ENCODE results near the gene WDR45B.

WDR45B gene

GRCh38 chr17:82677353-82677925, 29.2 kb upstream of the WDR45B start:
- no peak for DNase-seq (ENCODE audit: low spot score)

GRCh38 chr17:82675476-82676245, 27.4 kb upstream of the WDR45B start:
- no peak for DNase-seq (ENCODE audit: low spot score)

DNA sequence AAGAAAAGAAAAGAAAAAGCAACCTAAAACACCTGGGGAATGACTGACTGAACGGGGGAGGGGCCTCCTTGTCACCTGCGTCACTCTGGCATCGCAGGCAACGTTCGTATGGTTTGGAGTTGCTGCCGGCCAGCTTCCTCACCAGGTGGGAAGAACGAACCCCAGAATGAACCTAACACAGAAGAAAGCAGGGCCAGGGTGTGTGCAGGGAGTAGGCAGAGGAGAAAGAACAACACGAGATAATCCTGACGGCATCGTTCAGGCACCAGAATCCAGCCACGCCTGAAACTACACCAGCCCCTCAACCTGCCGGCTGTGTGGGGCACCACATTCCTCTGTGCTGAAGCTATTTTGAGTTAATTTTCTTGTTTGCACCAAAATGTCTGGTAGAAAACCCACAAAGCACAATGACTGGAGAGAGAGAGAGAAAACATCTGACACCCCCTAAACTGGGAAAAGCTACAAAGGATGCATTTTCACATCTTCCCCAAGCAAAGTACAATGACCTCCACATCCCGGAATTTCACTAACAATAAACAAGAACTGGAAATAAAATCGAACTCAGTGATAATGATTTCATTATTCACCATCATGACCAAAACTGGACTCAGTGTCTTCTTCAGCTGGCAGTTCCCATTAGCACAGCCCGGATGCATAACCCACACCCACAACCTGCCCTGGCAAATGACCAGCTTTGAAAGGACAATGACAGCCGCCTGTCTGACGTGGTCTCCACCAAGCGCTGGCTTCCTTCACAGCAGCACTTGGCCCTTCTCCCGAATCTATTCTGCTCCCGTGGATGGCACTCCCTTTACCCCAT, 26.6 kb upstream of the WDR45B start:
- DNase-seq (ENCODE audit: low spot score), result no peak

- no peak for DNase-seq (ENCODE audit: low spot score)
Measured at GRCh38 chr17:82670661-82671450, 22.6 kb upstream of the WDR45B start.

GRCh38 chr17:82668631-82669099, 20.4 kb upstream of the WDR45B start:
- no peak for DNase-seq (ENCODE audit: low spot score)

- no peak for DNase-seq (ENCODE audit: low spot score)
Measured at GRCh38 chr17:82668024-82668630, 19.9 kb upstream of the WDR45B start.

GRCh38 chr17:82667668-82668000, 19.4 kb upstream of the WDR45B start:
- DNase-seq (ENCODE audit: low spot score), result no peak

GRCh38 chr17:82666931-82667667, 18.9 kb upstream of the WDR45B start:
- DNase-seq (ENCODE audit: low spot score), result no peak

GRCh38 chr17:82665891-82666290, 17.6 kb upstream of the WDR45B start:
- no peak for DNase-seq (ENCODE audit: low spot score)

DNA sequence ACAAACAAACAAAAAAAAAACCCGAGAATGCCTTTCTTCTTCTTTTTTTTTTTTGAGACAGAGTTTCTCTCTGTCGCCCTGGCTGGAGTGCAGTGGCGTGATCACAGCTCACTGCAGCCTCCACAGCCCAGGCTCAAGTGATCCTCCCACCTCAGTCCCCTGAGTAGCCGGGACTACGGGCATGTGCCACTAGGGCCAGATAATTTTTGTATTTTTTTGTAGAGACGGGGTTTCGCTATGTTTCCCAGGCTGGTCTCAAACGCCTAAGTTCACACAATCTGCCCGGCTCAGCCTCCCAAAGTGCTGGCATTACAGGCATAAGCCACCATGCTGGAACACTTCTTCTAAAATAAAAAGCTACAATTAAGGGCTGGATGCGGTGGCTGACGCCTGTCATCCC, 17.0 kb upstream of the WDR45B start:
- no peak for DNase-seq (ENCODE audit: low spot score)

GRCh38 chr17:82664701-82665182, 16.5 kb upstream of the WDR45B start:
- DNase-seq (ENCODE audit: low spot score), result no peak

GRCh38 chr17:82664276-82664575, 16.0 kb upstream of the WDR45B start:
- DNase-seq (ENCODE audit: low spot score), result no peak

- no peak for DNase-seq (ENCODE audit: low spot score)
Measured at GRCh38 chr17:82663381-82664275, 15.4 kb upstream of the WDR45B start.

DNA sequence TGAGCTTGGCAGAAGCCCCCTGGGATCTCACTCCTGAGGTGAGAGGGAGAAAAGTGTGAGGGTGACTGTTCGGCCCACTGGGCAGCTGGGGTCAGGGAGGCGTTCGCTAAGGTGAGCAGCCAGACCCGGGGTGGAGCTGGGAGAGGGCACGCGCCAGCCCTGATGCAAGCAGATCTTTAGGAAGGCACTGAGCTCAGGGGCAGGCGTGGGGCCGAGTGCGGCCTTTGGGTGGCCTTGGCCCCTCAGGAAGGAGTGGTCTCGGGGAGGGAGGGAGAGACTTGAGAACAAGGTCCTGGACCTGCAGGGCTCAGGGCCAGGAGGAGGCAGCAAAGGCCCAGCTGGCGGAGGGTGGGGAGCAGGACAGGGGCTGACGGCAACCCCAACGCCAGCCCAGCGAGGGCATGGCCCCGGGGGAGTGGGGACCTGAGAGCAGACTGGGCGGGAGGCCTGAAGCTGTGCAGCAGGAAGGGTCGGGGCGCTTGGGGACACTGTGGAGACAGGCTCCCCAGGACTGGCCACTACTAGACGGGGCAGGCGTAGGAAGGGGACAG, 14.5 kb upstream of the WDR45B start:
- no peak for DNase-seq (ENCODE audit: low spot score)

DNA sequence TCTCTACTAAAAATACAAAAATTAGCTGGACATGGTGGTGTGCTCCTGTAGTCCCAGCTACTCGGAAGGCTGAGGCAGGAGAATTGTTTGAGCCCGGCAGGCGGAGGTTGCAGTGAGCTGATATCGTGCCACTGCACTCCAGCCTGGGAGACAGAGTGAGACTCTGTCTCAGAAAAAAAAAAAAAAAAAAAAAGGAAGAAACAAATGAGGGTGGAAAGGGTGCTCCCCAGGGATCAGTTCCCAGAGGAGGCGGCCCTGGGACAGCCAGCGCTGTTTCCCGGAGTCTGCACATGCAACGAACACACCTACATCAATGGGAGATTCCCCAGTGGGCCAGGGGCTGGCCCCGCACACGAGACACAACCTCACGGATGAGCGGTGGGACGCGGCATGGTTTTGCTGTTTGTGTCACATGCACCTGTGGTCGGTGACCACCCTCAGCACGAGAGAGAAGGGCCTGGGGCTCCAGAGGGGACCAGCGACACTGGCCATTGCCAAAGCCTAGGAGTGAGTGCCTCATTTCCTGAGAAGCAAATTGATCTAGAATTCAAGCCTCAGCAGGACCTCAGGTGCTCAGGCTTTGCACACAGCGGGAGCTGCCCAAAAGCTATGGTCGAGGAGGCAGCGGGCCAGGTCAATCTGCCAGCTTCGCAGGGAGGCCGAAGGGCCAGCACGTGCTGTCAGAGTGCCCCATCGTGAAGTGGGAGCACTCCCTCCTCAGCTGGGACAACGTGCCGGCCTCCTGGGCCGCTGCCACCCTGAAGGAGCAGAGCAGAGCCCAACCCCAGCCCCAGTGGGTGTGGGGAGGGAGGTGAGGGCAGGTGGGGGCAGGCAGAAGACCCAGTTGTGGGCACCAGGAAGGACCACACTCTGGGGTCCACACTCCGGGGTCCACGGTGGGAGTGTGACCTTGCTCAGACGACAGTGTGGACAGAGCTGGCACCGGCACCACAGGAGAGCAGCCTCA, 13.8 kb upstream of the WDR45B start:
- DNase-seq (ENCODE audit: low spot score), result no peak

- DNase-seq (ENCODE audit: low spot score), result no peak
Measured at GRCh38 chr17:82659886-82660285, 11.6 kb upstream of the WDR45B start.

DNA sequence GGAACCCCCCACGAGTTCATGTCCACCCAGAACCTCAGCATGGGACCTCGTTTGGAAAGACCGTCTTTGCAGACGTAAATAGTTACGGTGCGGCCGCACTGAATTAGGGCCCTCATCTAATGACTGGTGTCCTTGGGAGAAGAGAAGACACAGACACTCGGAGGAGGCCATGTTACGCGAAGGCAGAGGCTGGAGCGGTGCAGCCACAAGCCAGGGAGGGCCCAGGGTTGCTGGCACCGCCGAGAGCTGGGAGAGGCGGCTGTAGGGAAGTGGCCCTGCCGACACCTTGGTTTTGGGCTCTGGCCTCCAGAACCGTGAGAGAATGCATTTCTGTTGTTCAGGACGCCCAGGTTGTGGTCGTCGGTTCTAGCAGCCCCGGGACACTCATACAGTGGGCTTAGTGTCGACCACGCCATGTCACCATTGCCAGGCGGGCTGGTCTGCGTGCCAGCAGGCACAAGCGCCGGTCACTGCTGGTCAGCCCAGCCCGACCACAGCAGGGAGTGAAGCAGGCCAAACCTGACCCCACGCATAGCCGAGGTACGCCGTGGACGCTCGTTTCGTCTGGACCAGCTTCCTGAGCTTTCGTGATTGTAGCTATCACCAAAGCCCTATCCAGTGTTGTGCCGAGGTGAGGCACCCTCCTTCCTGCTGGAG, 10.7 kb upstream of the WDR45B start:
- DNase-seq (ENCODE audit: low spot score), result no peak

DNA sequence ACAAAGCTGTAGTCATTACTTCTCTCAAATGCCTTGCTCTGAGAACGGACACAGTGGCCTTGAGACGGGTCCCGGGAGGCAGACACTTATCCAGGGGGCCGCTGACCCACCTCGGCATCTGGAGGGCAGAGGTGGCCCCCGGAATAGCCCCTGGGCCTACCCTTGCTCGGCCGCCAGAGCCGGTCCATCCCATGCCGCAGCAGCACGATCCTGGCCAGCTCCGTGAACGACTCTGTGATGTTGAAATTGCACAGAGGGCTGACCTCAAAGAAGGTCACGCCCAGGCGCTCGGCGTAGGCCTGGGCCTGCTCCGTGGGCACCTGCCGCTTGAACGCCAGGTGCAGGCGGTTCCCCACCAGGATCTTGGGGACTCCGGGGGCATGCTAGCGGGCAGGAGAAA, 10.1 kb upstream of the WDR45B start:
- no peak for DNase-seq (ENCODE audit: low spot score)

All from CD4-positive, alpha-beta T cell treated with Interleukin-6 at 100 ng/mL for 8 hours (primary cell).